ENCODE measurements around the gene WEE1.

- TF ChIP-seq CTCF (IDR thresholded peaks at IDR 0.05; ENCODE audit: poor library complexity, severe bottlenecking) (no peak), EZH2 (IDR thresholded peaks at IDR 0.05; ENCODE audit: borderline replicate concordance, insufficient read depth, low read length, poor library complexity, severe bottlenecking) (no peak), RAD21 (conservative IDR thresholded peaks at IDR 0.05) (no peak), POLR2AphosphoS5 (IDR thresholded peaks at IDR 0.05) (no peak), REST (IDR thresholded peaks at IDR 0.05; ENCODE audit: borderline replicate concordance) (no peak), TAF1 (IDR thresholded peaks at IDR 0.05; ENCODE audit: low read depth) (no peak), EP300 (conservative IDR thresholded peaks at IDR 0.05; ENCODE audit: poor library complexity, severe bottlenecking) (no peak), SMC3 (conservative IDR thresholded peaks at IDR 0.05; ENCODE audit: poor library complexity) (no peak), MXI1 (conservative IDR thresholded peaks at IDR 0.05; ENCODE audit: poor library complexity, severe bottlenecking) (no peak)
These were observed 38.2 kb upstream of the WEE1 start for GRCh38 chr11:9535189-9535781.
